ENCODE measurements around the gene NYAP1.

The NYAP1 gene

GRCh38 chr7:100516135-100516812 lies 32.5 kb downstream of the NYAP1 start:
- no peak overlapping the region for H4K8ac ChIP-seq (ENCODE audit: low read length)
- no peak overlapping the region for H3K23ac ChIP-seq (ENCODE audit: low read length in 2 of 2)
- H2AFZ ChIP-seq (ENCODE audit: low read depth, low read length), result no peak overlapping the region
- H3K4ac ChIP-seq (ENCODE audit: low read depth in 1 of 2, low read length in 2 of 2), result no peak overlapping the region
- DNase-seq, result peak; percentile 83
- H2BK15ac ChIP-seq (ENCODE audit: low read depth, poor library complexity, severe bottlenecking), result no peak overlapping the region
- WGBS, result 39% methylated on average over 4 of the region's 4 CpGs
- peak overlapping the region; percentile 70 for H3K9ac ChIP-seq (ENCODE audit: low read length)
- no peaks in the 10 kb centered on the region for H3K79me1 ChIP-seq (replicated peaks; ENCODE audit: low read length, poor library complexity, severe bottlenecking)
- H4K91ac ChIP-seq (ENCODE audit: low read length), result no peak overlapping the region
- H3K18ac ChIP-seq (ENCODE audit: low read depth in 1 of 2, low read length in 2 of 2), result no peak overlapping the region
- H3K9me3 ChIP-seq (ENCODE audit: control insufficient read depth, low read length), result no peaks in the 10 kb centered on the region
- no peak overlapping the region for H2BK12ac ChIP-seq (ENCODE audit: low read length in 2 of 2)
- H3K4me3 ChIP-seq (ENCODE audit: insufficient read depth in 1 of 2, low read depth in 1 of 2, low read length in 2 of 2), result peak overlapping the region in 1 of 2 experiments; percentile 11
- H3K4me1 ChIP-seq (ENCODE audit: control insufficient read depth, insufficient read depth, low read depth, low read length), result peaks cover 3% of the 10 kb centered on the region
- H3K4me2 ChIP-seq (ENCODE audit: low read length, poor library complexity, severe bottlenecking), result no peak overlapping the region
- no peak overlapping the region for H2AK5ac ChIP-seq (ENCODE audit: low read length, severe bottlenecking)
- peaks cover 0 to 4% of the 10 kb centered on the region in 2 experiments for H3K27me3 ChIP-seq (ENCODE audit: control insufficient read depth in 1 of 2, insufficient read depth in 1 of 2, low read length in 2 of 2)
- H2BK120ac ChIP-seq (ENCODE audit: low read depth, low read length), result no peak overlapping the region
- H2BK5ac ChIP-seq (ENCODE audit: low read depth, low read length, poor library complexity, severe bottlenecking), result no peak overlapping the region
- H3K27ac ChIP-seq (ENCODE audit: low read length, poor library complexity, severe bottlenecking), result no peak overlapping the region
- no peaks in the 10 kb centered on the region for H3K36me3 ChIP-seq (ENCODE audit: control insufficient read depth in 1 of 2, insufficient read depth in 2 of 2, low read depth in 1 of 2, low read length in 2 of 2)
- H3K14ac ChIP-seq (ENCODE audit: low read length in 2 of 2), result no peak overlapping the region

DNA sequence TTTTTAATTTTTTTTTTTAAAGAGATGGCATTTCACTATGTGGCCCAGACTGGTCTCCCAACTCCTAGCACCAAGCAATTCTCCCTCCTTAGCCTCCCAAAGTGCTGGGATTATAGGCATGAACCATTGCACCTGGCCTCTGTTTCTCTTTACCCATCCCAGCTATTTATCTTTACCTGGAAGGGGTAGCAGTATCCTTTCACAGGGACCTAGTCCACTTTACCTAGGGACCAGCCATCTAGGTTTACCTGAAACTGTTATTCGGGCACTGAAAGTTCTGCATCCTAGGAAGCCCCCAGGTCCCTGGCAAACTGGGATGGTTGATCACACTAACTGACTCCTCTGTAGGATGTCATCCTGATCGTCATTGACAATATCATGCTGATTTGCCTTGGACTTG lies 33.6 kb downstream of the NYAP1 start:
- no peak overlapping the region for H3K9ac ChIP-seq (ENCODE audit: low read length)
- no peaks in the 10 kb centered on the region for H3K9me3 ChIP-seq (ENCODE audit: control insufficient read depth, low read length)
- no peak overlapping the region for H3K4me3 ChIP-seq (ENCODE audit: insufficient read depth in 1 of 2, low read depth in 1 of 2, low read length in 2 of 2)
- H3K27me3 ChIP-seq (ENCODE audit: control insufficient read depth in 1 of 2, insufficient read depth in 1 of 2, low read length in 2 of 2), result peaks cover 0 to 4% of the 10 kb centered on the region in 2 experiments
- no peak overlapping the region for H4K91ac ChIP-seq (ENCODE audit: low read length)
- H2AFZ ChIP-seq (ENCODE audit: low read depth, low read length), result no peak overlapping the region
- 81% methylated on average over 2 of the region's 2 CpGs for WGBS
- no peak overlapping the region for H4K8ac ChIP-seq (ENCODE audit: low read length)
- no peak overlapping the region for H3K4ac ChIP-seq (ENCODE audit: low read depth in 1 of 2, low read length in 2 of 2)
- peaks cover 3% of the 10 kb centered on the region for H3K4me1 ChIP-seq (ENCODE audit: control insufficient read depth, insufficient read depth, low read depth, low read length)
- H3K4me2 ChIP-seq (ENCODE audit: low read length, poor library complexity, severe bottlenecking), result no peak overlapping the region
- DNase-seq, result no peak
- H3K18ac ChIP-seq (ENCODE audit: low read depth in 1 of 2, low read length in 2 of 2), result no peak overlapping the region
- H3K36me3 ChIP-seq (ENCODE audit: control insufficient read depth in 1 of 2, insufficient read depth in 2 of 2, low read depth in 1 of 2, low read length in 2 of 2), result no peaks in the 10 kb centered on the region
- H2BK15ac ChIP-seq (ENCODE audit: low read depth, poor library complexity, severe bottlenecking), result no peak overlapping the region
- no peaks in the 10 kb centered on the region for H3K79me1 ChIP-seq (replicated peaks; ENCODE audit: low read length, poor library complexity, severe bottlenecking)
- H2BK12ac ChIP-seq (ENCODE audit: low read length in 2 of 2), result no peak overlapping the region
- no peak overlapping the region for H2BK120ac ChIP-seq (ENCODE audit: low read depth, low read length)
- no peak overlapping the region for H3K23ac ChIP-seq (ENCODE audit: low read length in 2 of 2)
- H2AK5ac ChIP-seq (ENCODE audit: low read length, severe bottlenecking), result no peak overlapping the region
- H2BK5ac ChIP-seq (ENCODE audit: low read depth, low read length, poor library complexity, severe bottlenecking), result no peak overlapping the region
- H3K27ac ChIP-seq (ENCODE audit: low read length, poor library complexity, severe bottlenecking), result no peak overlapping the region
- no peak overlapping the region for H3K14ac ChIP-seq (ENCODE audit: low read length in 2 of 2)

DNA sequence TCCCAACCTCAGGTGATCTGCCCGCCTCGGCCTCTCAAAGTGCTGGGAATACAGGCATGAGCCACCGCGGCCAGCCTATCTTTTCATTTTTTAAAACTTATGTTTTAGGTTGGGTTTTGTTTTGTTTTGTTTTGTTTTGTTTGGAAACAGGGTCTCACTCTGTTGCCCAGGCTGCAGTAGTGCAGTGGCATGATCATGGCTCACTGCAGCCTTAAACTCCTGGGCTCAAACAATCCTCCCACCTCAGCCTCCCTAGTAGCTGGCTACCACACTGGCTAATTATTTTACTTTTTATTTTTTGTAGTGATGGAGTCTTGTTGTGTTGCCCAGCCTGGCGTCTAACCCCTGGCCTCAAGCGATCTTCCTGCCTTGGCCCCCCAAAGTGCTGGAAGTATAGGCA lies 35.9 kb downstream of the NYAP1 start:
- Histone ChIP-seq H2AFZ (ENCODE audit: low read depth, low read length) (no peak overlapping the region), H3K18ac (ENCODE audit: low read depth in 1 of 2, low read length in 2 of 2) (no peak overlapping the region), H4K91ac (ENCODE audit: low read length) (no peak overlapping the region), H3K36me3 (ENCODE audit: control insufficient read depth in 1 of 2, insufficient read depth in 2 of 2, low read depth in 1 of 2, low read length in 2 of 2) (no peaks in the 10 kb centered on the region), H3K4ac (ENCODE audit: low read depth in 1 of 2, low read length in 2 of 2) (no peak overlapping the region), H3K4me2 (ENCODE audit: low read length, poor library complexity, severe bottlenecking) (no peak overlapping the region), H2BK15ac (ENCODE audit: low read depth, poor library complexity, severe bottlenecking) (no peak overlapping the region), H3K9me3 (ENCODE audit: control insufficient read depth, low read length) (no peaks in the 10 kb centered on the region), H3K14ac (ENCODE audit: low read length in 2 of 2) (no peak overlapping the region), H3K27me3 (ENCODE audit: control insufficient read depth in 1 of 2, insufficient read depth in 1 of 2, low read length in 2 of 2) (peaks cover 0 to 4% of the 10 kb centered on the region in 2 experiments), H3K4me1 (ENCODE audit: control insufficient read depth, insufficient read depth, low read depth, low read length) (peaks cover 3% of the 10 kb centered on the region), H3K4me3 (ENCODE audit: insufficient read depth in 1 of 2, low read depth in 1 of 2, low read length in 2 of 2) (no peak overlapping the region), H2AK5ac (ENCODE audit: low read length, severe bottlenecking) (no peak overlapping the region), H3K79me1 (replicated peaks; ENCODE audit: low read length, poor library complexity, severe bottlenecking) (no peaks in the 10 kb centered on the region), H3K23ac (ENCODE audit: low read length in 2 of 2) (no peak overlapping the region), H2BK12ac (ENCODE audit: low read length in 2 of 2) (no peak overlapping the region), H3K9ac (ENCODE audit: low read length) (no peak overlapping the region), H2BK5ac (ENCODE audit: low read depth, low read length, poor library complexity, severe bottlenecking) (no peak overlapping the region), H3K27ac (ENCODE audit: low read length, poor library complexity, severe bottlenecking) (no peak overlapping the region), H4K8ac (ENCODE audit: low read length) (no peak overlapping the region), H2BK120ac (ENCODE audit: low read depth, low read length) (no peak overlapping the region)
- DNase-seq, result no peak
- 85% methylated on average over 6 of the region's 6 CpGs for WGBS

DNA sequence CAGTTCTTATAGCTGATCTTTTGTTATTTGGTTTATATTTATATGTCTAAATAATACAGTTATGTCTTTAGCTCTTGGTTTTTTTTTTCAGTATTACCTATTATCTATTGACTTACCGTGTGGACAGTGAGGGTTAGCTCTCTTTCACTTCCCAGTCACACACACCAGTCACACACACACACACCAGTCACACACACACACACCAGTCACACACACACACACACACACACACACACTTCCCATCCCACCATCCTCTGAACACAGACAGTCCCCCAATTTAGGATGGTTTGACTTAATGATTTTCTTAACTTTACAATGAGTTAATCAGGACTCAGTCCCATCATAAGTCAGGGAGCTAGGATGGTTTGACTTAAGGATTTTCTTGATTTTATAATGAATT lies 36.4 kb downstream of the NYAP1 start:
- Histone ChIP-seq H2AFZ (ENCODE audit: low read depth, low read length) (no peak overlapping the region), H3K79me1 (replicated peaks; ENCODE audit: low read length, poor library complexity, severe bottlenecking) (no peaks in the 10 kb centered on the region), H3K9me3 (ENCODE audit: control insufficient read depth, low read length) (no peaks in the 10 kb centered on the region), H3K4me2 (ENCODE audit: low read length, poor library complexity, severe bottlenecking) (no peak overlapping the region), H3K36me3 (ENCODE audit: control insufficient read depth in 1 of 2, insufficient read depth in 2 of 2, low read depth in 1 of 2, low read length in 2 of 2) (no peaks in the 10 kb centered on the region), H3K4me1 (ENCODE audit: control insufficient read depth, insufficient read depth, low read depth, low read length) (peaks cover 3% of the 10 kb centered on the region), H3K14ac (ENCODE audit: low read length in 2 of 2) (no peak overlapping the region), H3K4me3 (ENCODE audit: insufficient read depth in 1 of 2, low read depth in 1 of 2, low read length in 2 of 2) (no peak overlapping the region), H2BK12ac (ENCODE audit: low read length in 2 of 2) (no peak overlapping the region), H2AK5ac (ENCODE audit: low read length, severe bottlenecking) (no peak overlapping the region), H3K27me3 (ENCODE audit: control insufficient read depth in 1 of 2, insufficient read depth in 1 of 2, low read length in 2 of 2) (peaks cover 0 to 4% of the 10 kb centered on the region in 2 experiments), H3K18ac (ENCODE audit: low read depth in 1 of 2, low read length in 2 of 2) (no peak overlapping the region), H2BK5ac (ENCODE audit: low read depth, low read length, poor library complexity, severe bottlenecking) (no peak overlapping the region), H3K4ac (ENCODE audit: low read depth in 1 of 2, low read length in 2 of 2) (no peak overlapping the region), H3K9ac (ENCODE audit: low read length) (no peak overlapping the region), H2BK15ac (ENCODE audit: low read depth, poor library complexity, severe bottlenecking) (no peak overlapping the region), H3K27ac (ENCODE audit: low read length, poor library complexity, severe bottlenecking) (no peak overlapping the region), H4K91ac (ENCODE audit: low read length) (no peak overlapping the region), H4K8ac (ENCODE audit: low read length) (no peak overlapping the region), H3K23ac (ENCODE audit: low read length in 2 of 2) (no peak overlapping the region), H2BK120ac (ENCODE audit: low read depth, low read length) (no peak overlapping the region)
- DNase-seq, result no peak
- 36% methylated on average over 1 of the region's 1 CpG for WGBS

Data from mesenchymal stem cell (in vitro differentiated cells and primary cell).